D721Med (cell line): ENCODE results near the gene CCR5AS.

Experiments
- DNase-seq: peaks from one replicate; pipeline ENCODE4 v3.0.0; 2011; ENCODE audit warnings: low spot score; ENCODE audit not compliant: insufficient read length
- FAIRE-seq: peaks from 2 replicates; lab custom pipeline; 2011; peaks lifted over from hg19 to GRCh38; lab: Jason Lieb, UNC
- CTCF ChIP-seq: IDR thresholded peaks from 2 replicates; pipeline ENCODE4 v1.5.1; 2012; ENCODE audit warnings: mild to moderate bottlenecking, control low read depth; ENCODE audit not compliant: insufficient read depth; ENCODE audit errors: missing control alignments

CCR5AS gene

DNA sequence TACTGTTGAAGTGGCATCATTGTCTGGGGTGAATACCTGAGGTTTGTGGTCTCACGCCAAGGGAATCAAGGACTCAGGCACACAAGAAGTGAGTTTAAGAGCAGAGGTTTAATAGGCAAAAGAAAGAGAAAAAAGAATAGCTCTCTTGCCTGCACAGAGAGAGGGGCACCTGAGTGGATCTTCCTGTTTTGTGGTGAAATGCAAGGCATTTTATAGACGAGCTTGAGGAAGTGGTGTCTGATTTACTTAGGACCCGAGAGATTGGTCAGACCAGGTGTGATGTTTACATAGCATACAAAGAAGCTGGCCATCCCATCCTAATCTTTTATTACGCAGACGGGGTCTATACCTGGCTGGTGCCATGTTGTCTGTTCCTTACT lies 22.9 kb downstream of the CCR5AS start:
- DNase-seq (no peak), FAIRE-seq (no peak)
- no peak for TF ChIP-seq CTCF

DNA sequence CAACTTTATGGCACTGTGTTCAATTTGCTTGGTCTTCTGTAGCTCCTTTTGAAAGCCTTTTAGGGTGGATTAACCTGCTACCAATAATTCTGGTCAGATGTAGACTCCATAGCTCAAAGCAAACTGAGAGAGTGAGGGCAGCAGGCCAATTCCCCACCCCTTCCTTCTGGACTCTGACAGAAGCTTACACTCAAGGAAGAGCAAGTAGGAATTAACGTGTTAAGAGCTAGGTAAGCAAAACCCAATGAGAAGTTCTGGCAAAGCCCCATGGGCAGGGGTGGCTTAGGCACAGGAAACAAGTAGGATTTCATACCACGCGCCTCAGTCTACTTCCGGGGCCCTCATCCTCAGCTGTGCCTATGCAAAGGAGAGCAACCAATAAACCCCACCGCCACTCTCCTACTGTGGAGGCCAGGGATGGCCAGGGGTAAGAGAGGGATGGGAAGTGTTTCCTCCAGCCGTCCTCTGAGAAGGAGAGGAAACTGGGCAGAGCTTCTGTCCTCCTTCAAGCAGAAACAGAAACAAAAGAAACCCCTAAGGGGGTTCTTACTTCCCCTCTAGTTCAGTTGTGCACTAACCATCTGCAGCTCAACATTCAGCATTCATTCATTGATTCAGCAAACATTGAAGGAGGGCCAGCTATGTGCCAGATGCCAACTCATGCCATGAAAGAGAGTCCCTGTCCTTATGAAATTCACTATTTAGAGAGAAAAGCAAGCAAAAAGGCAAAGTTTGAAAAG lies 23.5 kb downstream of the CCR5AS start:
- DNase-seq: no peak

GRCh38 chr3:46381625-46382024 lies 25.2 kb downstream of the CCR5AS start:
- no peak for DNase-seq
- no peak for TF ChIP-seq CTCF
- FAIRE-seq: no peak

More for the DNA sequence above, 23.5 kb downstream of the CCR5AS start:
- no peak for FAIRE-seq
- TF ChIP-seq CTCF: no peak

DNA sequence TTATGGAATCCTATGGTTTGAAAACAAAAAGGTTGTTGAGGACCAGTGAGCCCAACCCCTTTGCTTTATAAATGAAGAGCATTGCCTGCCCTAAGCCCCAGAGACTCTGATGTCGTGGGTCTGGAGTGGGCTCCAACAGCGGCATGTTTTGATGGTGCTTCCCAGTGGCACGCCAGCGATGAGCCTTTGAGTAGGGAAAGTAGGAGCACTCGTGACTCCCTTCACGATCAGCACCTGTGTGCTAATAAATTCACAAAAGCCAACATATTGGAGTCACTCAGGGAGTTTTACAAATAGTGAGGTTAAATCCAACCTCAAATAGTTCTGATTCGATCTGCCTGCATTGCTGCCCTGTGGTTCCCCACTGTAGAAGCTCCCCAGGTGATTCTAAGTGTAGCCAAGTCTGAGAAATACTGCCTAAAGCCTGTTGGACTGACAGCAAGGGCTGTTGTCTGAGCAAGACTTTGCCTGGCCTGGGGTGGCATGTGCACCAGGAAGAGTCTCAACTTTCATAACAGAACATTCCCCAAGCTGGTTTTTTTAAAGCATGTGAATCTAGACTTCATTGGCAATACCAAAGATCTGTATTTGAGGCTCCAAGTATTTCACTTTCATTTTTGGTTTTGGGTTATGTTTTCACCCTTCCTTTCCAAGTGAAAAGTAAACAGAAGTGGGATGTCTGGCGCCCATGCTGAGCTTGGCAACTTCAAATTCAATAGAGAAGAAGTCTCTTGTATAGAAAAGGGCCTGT lies 26.2 kb downstream of the CCR5AS start:
- no peak for FAIRE-seq

GRCh38 chr3:46378426-46378942 lies 28.4 kb downstream of the CCR5AS start:
- DNase-seq (no peak), FAIRE-seq (no peak)
- peak; percentile 79 for TF ChIP-seq CTCF

More for the DNA sequence above, 26.2 kb downstream of the CCR5AS start:
- TF ChIP-seq CTCF: no peak
- no peak for DNase-seq

- no peak for TF ChIP-seq CTCF
- DNase-seq (no peak), FAIRE-seq (no peak)
These were observed 31.1 kb downstream of the CCR5AS start for GRCh38 chr3:46375814-46376213.
